GM23338 (cell line): ENCODE results near the gene TAF3. TPM values are rescaled to one million over a fixed set of nuclear protein-coding genes. Genes with fewer than 3 reads are reported as not detected.

ENCODE experiments used
- ATAC-seq: fragments of 200-7000 bp; cut with Tn5 transposase; 3 replicates; pipeline ENCODE4 v1.9.1; 2020
- DNase-seq: peaks from one replicate; pipeline ENCODE4 v3.0.0-alpha.2; 2015; ENCODE audit warnings: low spot score
- H2AFZ ChIP-seq: fragments of 200-600 bp; sonication (generic); 2 replicates; pipeline ENCODE4 v1.8.0; 2016; ENCODE audit warnings: antibody characterized with exemption, mild to moderate bottlenecking, moderate library complexity
- H3F3A ChIP-seq: fragments of 200-600 bp; sonication (generic); replicated peaks from 2 replicates; pipeline ENCODE4 v1.8.0; 2017; ENCODE audit warnings: antibody characterized with exemption, mixed run types, low read depth
- H3K27ac ChIP-seq: fragments of 200-600 bp; sonication (generic); 2 replicates; pipeline ENCODE4 v1.6.1; 2016; ENCODE audit warnings: low read depth
- H3K27me3 ChIP-seq: fragments of 200-600 bp; sonication (generic); 2 replicates; pipeline ENCODE4 v1.8.0; 2016; ENCODE audit warnings: mild to moderate bottlenecking, mixed run types, moderate library complexity; ENCODE audit not compliant: insufficient read depth
- H3K36me3 ChIP-seq: fragments of 200-600 bp; sonication (generic); 2 replicates; pipeline ENCODE4 v1.8.0; 2016; ENCODE audit warnings: mild to moderate bottlenecking; ENCODE audit not compliant: insufficient read depth
- H3K4me1 ChIP-seq: fragments of 200-600 bp; sonication (generic); 2 replicates; pipeline ENCODE4 v1.8.0; 2016; ENCODE audit warnings: mild to moderate bottlenecking, moderate library complexity; ENCODE audit not compliant: insufficient read depth
- H3K4me2 ChIP-seq: fragments of 200-600 bp; sonication (generic); 2 replicates; pipeline ENCODE4 v1.7.1; 2017; ENCODE audit warnings: mixed run types
- H3K4me3 ChIP-seq: fragments of 200-600 bp; sonication (generic); 2 replicates; pipeline ENCODE4 v1.6.1; 2016; ENCODE audit warnings: mixed run types
- H3K79me2 ChIP-seq: fragments of 200-600 bp; sonication (generic); replicated peaks from 2 replicates; pipeline ENCODE4 v1.8.0; 2017; ENCODE audit warnings: mild to moderate bottlenecking; ENCODE audit not compliant: insufficient read depth
- H3K9me2 ChIP-seq: fragments of 200-600 bp; sonication (generic); 2 replicates; pipeline ENCODE4 v1.8.0; 2017; ENCODE audit not compliant: insufficient read depth
- H4K20me1 ChIP-seq: fragments of 200-600 bp; sonication (generic); replicated peaks from 2 replicates; pipeline ENCODE4 v1.8.0; 2017; ENCODE audit warnings: mild to moderate bottlenecking; ENCODE audit not compliant: insufficient read depth
- H3K27ac Mint-ChIP-seq: 2 replicates; pipeline ENCODE4 v1.8.0; 2020; ENCODE audit warnings: inconsistent platforms, mild to moderate bottlenecking, moderate library complexity, mixed read lengths
- H3K27me3 Mint-ChIP-seq: 3 replicates; pipeline ENCODE4 v1.8.0; 2022; ENCODE audit warnings: low read depth, mild to moderate bottlenecking, moderate library complexity, mixed read lengths, inconsistent platforms; ENCODE audit not compliant: insufficient read depth, poor library complexity
- H3K36me3 Mint-ChIP-seq: 3 replicates; pipeline ENCODE4 v1.8.0; 2021; ENCODE audit warnings: low read depth, mild to moderate bottlenecking, inconsistent platforms, moderate library complexity, mixed read lengths
- H3K4me1 Mint-ChIP-seq: 3 replicates; pipeline ENCODE4 v1.8.0; 2020; ENCODE audit warnings: mild to moderate bottlenecking, inconsistent platforms, mixed read lengths
- H3K4me3 Mint-ChIP-seq: 3 replicates; pipeline ENCODE4 v1.8.0; 2021; ENCODE audit warnings: moderate library complexity, mild to moderate bottlenecking, inconsistent platforms, mixed read lengths
- H3K9me3 Mint-ChIP-seq: 3 replicates; pipeline ENCODE4 v1.8.0; 2020; ENCODE audit warnings: moderate library complexity, mild to moderate bottlenecking, inconsistent platforms, mixed read lengths
- CTCF ChIP-seq, 2 experiments: fragments of 200-600 bp in 1 of 2; sonication (generic) in 1 of 2; conservative IDR thresholded peaks; 2 replicates each; pipeline versions ENCODE4 v1.5.1 to v1.6.1; 2016 to 2017; ENCODE audit warnings: antibody characterized with exemption in 2 of 2, low read depth in 2 of 2, mild to moderate bottlenecking in 2 of 2, moderate library complexity in 1 of 2
- ETS1 ChIP-seq: IDR thresholded peaks from 2 replicates; pipeline ENCODE4 v1.6.1; 2016; ENCODE audit warnings: antibody characterized with exemption
- EZH2 ChIP-seq: fragments of 200-600 bp; sonication (generic); IDR thresholded peaks from one replicate; pipeline ENCODE4 v1.8.0; 2017; ENCODE audit warnings: antibody characterized with exemption, mild to moderate bottlenecking, low read depth; ENCODE audit not compliant: unreplicated experiment
- EZH2phosphoT487 ChIP-seq: fragments of 200-600 bp; sonication (generic); IDR thresholded peaks from one replicate; pipeline ENCODE4 v1.8.1; 2018; ENCODE audit warnings: antibody characterized with exemption; ENCODE audit not compliant: unreplicated experiment
- NANOG ChIP-seq: IDR thresholded peaks from 2 replicates; pipeline ENCODE4 v1.6.1; 2016; ENCODE audit warnings: antibody characterized with exemption, borderline replicate concordance
- REST ChIP-seq: IDR thresholded peaks from one replicate; pipeline ENCODE4 v1.6.1; 2018; ENCODE audit warnings: antibody characterized with exemption; ENCODE audit not compliant: unreplicated experiment
- STAT1 ChIP-seq: IDR thresholded peaks from one replicate; pipeline ENCODE4 v1.6.1; 2016; ENCODE audit warnings: antibody characterized with exemption; ENCODE audit not compliant: unreplicated experiment
- ZNF331 ChIP-seq: fragments of 250-450 bp; sonication (Bioruptor Pico); IDR thresholded peaks from 2 replicates; pipeline ENCODE4 v1.5.0; 2020; ENCODE audit warnings: low read depth, mild to moderate bottlenecking, moderate library complexity
- polyA plus RNA-seq: library from polyadenylated mRNA; unstranded; fragments of >200 nt; fragmentation: Nextera tagmentation; extraction: Ambion mirVana; gene quantifications from 2 replicates; pipeline ENCODE4 v1.2.1, GENCODE V29; 2016
- total RNA-seq: library from RNA; depleted of rRNA; stranded (reverse); fragments of >200 nt; shearing (Covaris generic); gene quantifications from 2 replicates; pipeline ENCODE4 v1.2.3, GENCODE V29; 2014

Gene TAF3
- total and polyA plus RNA-seq, 2 experiments from 2014 or later = 6.4 to 15.2 TPM

GRCh38 chr10:7786430-7786829, 31.9 kb upstream of the TAF3 start:
- Histone ChIP-seq H3K9me2 (no peaks in the 10 kb centered on the region), H3K79me2 (peaks cover 97% of the 10 kb centered on the region), H3K4me3 (peak overlapping the region; percentile 96), H3K36me3 (no peaks in the 10 kb centered on the region; the same call in 1 of the 2 replicates), H3K4me1 (peaks cover 19% of the 10 kb centered on the region), H4K20me1 (peaks cover 43% of the 10 kb centered on the region), H2AFZ (no peak overlapping the region), H3K27ac (no peak overlapping the region), H3K4me2 (peak overlapping the region; percentile 93), H3K27me3 (no peaks in the 10 kb centered on the region), H3F3A (no peaks in the 10 kb centered on the region)
- ATAC-seq (no peak), DNase-seq (no peak)
- Mint-ChIP-seq H3K27ac (no peak overlapping the region), H3K27me3 (peaks cover 5% of the 10 kb centered on the region), H3K36me3 (peaks cover 9% of the 10 kb centered on the region; the same call in 2 of the 3 replicates), H3K4me1 (peaks cover 13% of the 10 kb centered on the region; the same call in 2 of the 3 replicates), H3K4me3 (no peak overlapping the region), H3K9me3 (no peaks in the 10 kb centered on the region)
- TF ChIP-seq EZH2 (no peak), NANOG (no peak), EZH2phosphoT487 (no peak), REST (no peak), ZNF331 (CRISPR knock-in tag) (no peak), ETS1 (no peak), CTCF (conservative IDR thresholded peaks at IDR 0.05; ENCODE audit: low read depth in 2 of 2) (no peak), STAT1 (no peak)
